ENCODE data around the gene KCNJ2. TPM values are rescaled to one million over a fixed set of nuclear protein-coding genes. Genes with fewer than 3 reads are reported as not detected.

Gene KCNJ2
- total and polyA plus RNA-seq, 12 donors, result 3.0 to 76.0 (median 41.9) TPM

- H3K36me3 ChIP-seq, result no peaks in the 10 kb centered on the region
- no peaks in the 10 kb centered on the region for H3K27me3 ChIP-seq
- no peak overlapping the region for H3K4me3 ChIP-seq
- ATAC-seq (no peak), DNase-seq (no peak)
- no peak overlapping the region for H3K27ac ChIP-seq
- intact Hi-C loops (cut with DNase I), result no loop called here
- WGBS, 2 donors, result 53 to 84% methylated on average over 3 of the region's 3 CpGs
- peaks cover 0 to 24% (median 19%) of the 10 kb centered on the region in 9 donors for H3K4me1 ChIP-seq
- TF ChIP-seq, protein P1, sequence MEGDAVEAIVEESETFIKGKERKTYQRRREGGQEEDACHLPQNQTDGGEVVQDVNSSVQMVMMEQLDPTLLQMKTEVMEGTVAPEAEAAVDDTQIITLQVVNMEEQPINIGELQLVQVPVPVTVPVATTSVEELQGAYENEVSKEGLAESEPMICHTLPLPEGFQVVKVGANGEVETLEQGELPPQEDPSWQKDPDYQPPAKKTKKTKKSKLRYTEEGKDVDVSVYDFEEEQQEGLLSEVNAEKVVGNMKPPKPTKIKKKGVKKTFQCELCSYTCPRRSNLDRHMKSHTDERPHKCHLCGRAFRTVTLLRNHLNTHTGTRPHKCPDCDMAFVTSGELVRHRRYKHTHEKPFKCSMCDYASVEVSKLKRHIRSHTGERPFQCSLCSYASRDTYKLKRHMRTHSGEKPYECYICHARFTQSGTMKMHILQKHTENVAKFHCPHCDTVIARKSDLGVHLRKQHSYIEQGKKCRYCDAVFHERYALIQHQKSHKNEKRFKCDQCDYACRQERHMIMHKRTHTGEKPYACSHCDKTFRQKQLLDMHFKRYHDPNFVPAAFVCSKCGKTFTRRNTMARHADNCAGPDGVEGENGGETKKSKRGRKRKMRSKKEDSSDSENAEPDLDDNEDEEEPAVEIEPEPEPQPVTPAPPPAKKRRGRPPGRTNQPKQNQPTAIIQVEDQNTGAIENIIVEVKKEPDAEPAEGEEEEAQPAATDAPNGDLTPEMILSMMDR (IDR thresholded peaks at IDR 0.05), result no peak
- H3K9me3 ChIP-seq, result peaks cover 0 to 6% (median 0%) of the 10 kb centered on the region in 11 donors
These were observed 29.8 kb upstream of the KCNJ2 start for GRCh38 chr17:70139449-70139993.

GRCh38 chr17:70144260-70144846 is 25.0 kb upstream of the KCNJ2 start:
- intact Hi-C loops (cut with DNase I), result loop anchor here (1.0 to 10.0 kb wide), 11 partner anchors 240 to 580 kb away; no protein-coding TSS in a partner anchor
- peak in 1 of 8 donors; percentile 44 for ATAC-seq

DNA sequence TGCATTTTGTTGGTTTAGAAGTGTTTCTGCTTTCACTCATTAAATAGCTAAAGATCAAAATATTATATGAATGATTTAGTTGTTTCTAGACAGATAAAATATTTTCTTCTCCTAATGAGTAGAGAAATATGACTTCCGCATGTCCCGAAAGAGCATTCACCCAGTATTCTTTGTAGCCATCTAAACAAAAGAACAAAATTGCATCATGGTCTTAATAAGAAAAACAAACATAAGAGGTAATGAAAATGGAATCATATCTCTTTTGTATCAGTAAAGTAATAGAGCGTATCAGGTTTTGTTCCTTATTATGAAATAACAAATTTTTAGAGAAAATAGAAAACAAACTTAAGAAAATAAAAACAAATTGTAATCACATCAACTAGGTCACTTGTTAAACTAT is 16.1 kb upstream of the KCNJ2 start:
- intact Hi-C loops (cut with DNase I), result no loop called here
- Histone ChIP-seq H3K36me3 (no peaks in the 10 kb centered on the region), H3K27me3 (no peaks in the 10 kb centered on the region), H3K27ac (no peak overlapping the region), H3K9me3 (peaks cover 0 to 3% (median 0%) of the 10 kb centered on the region in 11 donors), H3K4me1 (no peaks in the 10 kb centered on the region), H3K4me3 (no peak overlapping the region)
- ATAC-seq (no peak), DNase-seq (no peak)
- 93 to 96% methylated on average over 3 of the region's 3 CpGs for WGBS, 2 donors
- TF ChIP-seq, protein P1 (IDR thresholded peaks at IDR 0.05), result no peak

More at GRCh38 chr17:70144260-70144846, 25.0 kb upstream of the KCNJ2 start:
- TF ChIP-seq, protein P1 (IDR thresholded peaks at IDR 0.05), result peak; percentile 45 to 86 (median 76)
- Histone ChIP-seq H3K4me1 (peaks cover 0 to 7% (median 0%) of the 10 kb centered on the region in 9 donors), H3K27ac (no peak overlapping the region), H3K9me3 (peaks cover 0 to 6% (median 0%) of the 10 kb centered on the region in 11 donors), H3K4me3 (no peak overlapping the region), H3K27me3 (no peaks in the 10 kb centered on the region), H3K36me3 (no peaks in the 10 kb centered on the region)
- no peak for DNase-seq
- 22 to 23% methylated on average over 6 of the region's 6 CpGs for WGBS, 2 donors

DNA sequence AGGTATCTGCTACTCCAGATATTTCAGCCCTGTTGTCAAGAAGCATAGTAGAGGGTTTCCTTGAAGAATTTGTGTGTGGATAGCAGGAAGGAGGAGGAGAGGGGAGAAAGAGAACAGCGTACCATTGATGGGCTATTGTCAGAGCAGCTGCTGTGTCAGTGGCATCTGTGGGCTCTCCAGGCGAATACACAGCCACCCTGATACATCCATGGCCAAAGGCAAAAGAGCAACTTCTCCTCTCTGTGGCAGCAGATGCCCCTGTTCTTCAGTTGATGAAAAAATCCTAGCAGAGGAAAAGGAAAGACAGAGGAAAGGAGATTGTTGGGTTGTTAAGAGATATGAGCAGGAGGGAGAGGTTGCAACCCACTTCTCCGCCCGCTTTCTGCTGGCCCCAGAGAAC is 12.2 kb upstream of the KCNJ2 start:
- Histone ChIP-seq H3K27me3 (peaks cover 0 to 4% (median 0%) of the 10 kb centered on the region in 7 donors), H3K36me3 (no peaks in the 10 kb centered on the region), H3K4me3 (no peak overlapping the region), H3K9me3 (no peaks in the 10 kb centered on the region), H3K4me1 (no peaks in the 10 kb centered on the region), H3K27ac (peak overlapping the region in 1 of 10 donors; percentile 30)
- 81 to 84% methylated on average over 4 of the region's 4 CpGs for WGBS, 2 donors
- intact Hi-C loops (cut with DNase I), result no loop called here
- no peak for DNase-seq
- ATAC-seq, result no peak
- TF ChIP-seq, protein P1 (IDR thresholded peaks at IDR 0.05), result no peak

All from heart right ventricle (tissue), 16 donors.